Spleen (tissue), 11 donors: ENCODE data around the gene KCNK17. TPM values are rescaled to one million over a fixed set of nuclear protein-coding genes. Genes with fewer than 3 reads are reported as not detected.
A peak's percentile ranks its signal among the peaks of the same experiment; 100 is the strongest.

Experiments used
- DNase-seq: peaks from one replicate; pipeline ENCODE4 v3.0.0-alpha.2; 2020
- H3K27ac ChIP-seq, 8 donors: fragments of 200-600 bp; sonication (generic) in 7 of 8; 1 replicate in 4 of 8; 2 replicates in 4 of 8; pipeline versions ENCODE4 v1.5.0 to v1.8.0; 2016 to 2021; ENCODE audit warnings: inconsistent platforms in 4 of 8, mild to moderate bottlenecking in 4 of 8, moderate library complexity in 1 of 8
- H3K27me3 ChIP-seq, 7 donors: fragments of 200-600 bp; sonication (generic) in 6 of 7; replicated peaks in 1 of 7; 1 replicate in 4 of 7; 2 replicates in 3 of 7; pipeline versions ENCODE4 v1.5.0 to v1.8.0; 2016 to 2021; ENCODE audit warnings: inconsistent platforms in 3 of 7, mild to moderate bottlenecking in 1 of 7
- H3K36me3 ChIP-seq, 6 donors: fragments of 200-600 bp; sonication (generic) in 5 of 6; 1 replicate in 4 of 6; 2 replicates in 2 of 6; pipeline versions ENCODE4 v1.5.0 to v1.8.0; 2016 to 2021; ENCODE audit warnings: inconsistent platforms in 2 of 6
- H3K4me1 ChIP-seq, 6 donors: fragments of 200-600 bp; sonication (generic) in 5 of 6; 1 replicate in 3 of 6; 2 replicates in 3 of 6; pipeline versions ENCODE4 v1.5.0 to v1.8.0; 2016 to 2021; ENCODE audit warnings: inconsistent platforms in 3 of 6
- H3K4me3 ChIP-seq, 8 donors: fragments of 200-600 bp; sonication (generic) in 7 of 8; 1 replicate in 4 of 8; 2 replicates in 4 of 8; pipeline versions ENCODE4 v1.5.0 to v1.8.0; 2016 to 2021; ENCODE audit warnings: inconsistent platforms in 4 of 8, mild to moderate bottlenecking in 4 of 8, moderate library complexity in 2 of 8
- H3K9me3 ChIP-seq, 8 donors: fragments of 200-600 bp; sonication (generic) in 7 of 8; 1 replicate in 4 of 8; 2 replicates in 4 of 8; pipeline versions ENCODE4 v1.5.0 to v1.8.0; 2016 to 2021; ENCODE audit warnings: inconsistent platforms in 4 of 8
- POLR2A ChIP-seq, 3 donors: fragments of 450-650 bp; IDR thresholded peaks; one replicate each; pipeline ENCODE4 v1.5.1; 2017; ENCODE audit warnings: antibody characterized with exemption in 3 of 3, mild to moderate bottlenecking in 1 of 3
- POLR2AphosphoS5 ChIP-seq, 3 donors: sonication (generic); formaldehyde crosslinking; IDR thresholded peaks; one replicate each; pipeline ENCODE4 v1.5.1; 2017; ENCODE audit warnings: antibody characterized with exemption in 3 of 3
- WGBS, 5 donors: extraction: QIAGEN DNeasy Blood & Tissue Kit in 3 of 5; methylation state at CpG; one replicate each; pipeline versions ENCODE4 v1.1.5 to v1.1.7; 2013 to 2018; 5-methylcytosine and 5-hydroxymethylcytosine counted together
- intact Hi-C: fragments of 100-400 bp; cut with DNase I; formaldehyde crosslinking; loops from one replicate; pipeline ENCODE4 v1.15.0; 2023; ENCODE audit warnings: low total_unique reads
- polyA plus RNA-seq, 3 donors: library from polyadenylated mRNA; stranded (reverse); fragments of 200-250 nt; gene quantifications; one replicate each; pipeline ENCODE4 v1.2.1, GENCODE V29; 2013
- total RNA-seq, 7 donors: library from RNA; depleted of rRNA in 3 of 7; stranded (reverse); fragments of >200 nt in 3 of 7; fragmentation: NEBNext Ultra II Directional in 4 of 7; extraction: Animal tissue kit (Norgen Biotek cat#: 25700) in 4 of 7; gene quantifications; one replicate each; pipeline versions ENCODE4 v1.1.0 to v1.2.1, GENCODE V29; 2016 to 2021
- TF ChIP-seq, protein P1 (sequence below), 11 experiments: fragments of 200-600 bp in 7 of 11; fragments of 450-650 bp in 4 of 11; sonication (generic) in 4 of 11; IDR thresholded peaks in 8 of 11; conservative IDR thresholded peaks in 3 of 11; 1 replicate in 7 of 11; 2 replicates in 4 of 11; pipeline versions ENCODE4 v1.4.0 to v1.8.0; 2016 to 2021; ENCODE audit warnings: antibody characterized with exemption in 11 of 11, inconsistent platforms in 4 of 11, mild to moderate bottlenecking in 1 of 11
- donor health status: healthy with polysubstance abuse.
- donor health status: DM: no; HTN: no; CAD: no; lungs with moderate emphysema.
- donor health status: DM: no; HTN: no; CAD: no.
- donor health status: Bipolar disorder and iron deficiency.
- donor health status: healthy.
- donor health status: DM: no; HTN: no; CAD: no.
- donor health status: DM: yes; HTN: yes; CAD: no.

KCNK17 gene
- total and polyA plus RNA-seq, 10 donors, result 0.16 to 0.98 (median 0.46) TPM; not detected in 2

DNA sequence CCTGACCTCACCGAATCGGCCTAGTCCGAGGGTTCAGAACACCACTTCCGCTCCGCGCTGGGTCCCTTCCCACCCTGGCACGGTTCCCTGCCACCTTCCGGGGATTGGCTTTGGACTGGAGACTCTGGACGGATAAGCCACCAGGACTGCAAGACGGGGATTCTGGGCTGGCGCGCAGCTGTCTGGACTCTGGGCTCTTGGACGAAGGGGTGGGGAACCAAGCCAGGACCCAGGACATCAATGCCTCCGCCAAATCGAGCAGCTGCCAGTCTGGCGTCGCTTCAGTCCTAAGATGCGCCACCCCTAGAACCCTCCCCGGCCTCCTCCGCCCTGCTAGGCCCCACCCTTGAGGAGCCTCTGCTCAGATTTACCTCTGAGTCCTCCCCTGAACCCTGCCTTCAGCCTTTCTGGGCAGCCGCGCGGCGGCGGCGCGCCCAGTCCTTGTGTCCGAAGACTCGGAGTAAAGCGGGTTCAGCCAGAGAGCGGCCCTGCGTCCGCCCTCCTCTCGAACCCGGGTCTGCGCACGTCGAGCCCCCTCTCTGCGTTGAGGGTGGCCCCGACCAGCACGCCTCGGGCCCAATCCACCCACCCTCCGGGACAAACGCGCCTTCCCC lies 1.2 kb downstream of the KCNK17 start:
- Histone ChIP-seq H3K27ac (no peak overlapping the region), H3K9me3 (no peaks in the 10 kb centered on the region), H3K36me3 (no peaks in the 10 kb centered on the region), H3K4me1 (peaks cover 10 to 31% (median 18%) of the 10 kb centered on the region in 6 donors), H3K27me3 (peaks cover 7 to 69% (median 40%) of the 10 kb centered on the region in 7 donors), H3K4me3 (peak overlapping the region in 7 of 8 donors; percentile 18 to 59 (median 28))
- TF ChIP-seq, protein P1, sequence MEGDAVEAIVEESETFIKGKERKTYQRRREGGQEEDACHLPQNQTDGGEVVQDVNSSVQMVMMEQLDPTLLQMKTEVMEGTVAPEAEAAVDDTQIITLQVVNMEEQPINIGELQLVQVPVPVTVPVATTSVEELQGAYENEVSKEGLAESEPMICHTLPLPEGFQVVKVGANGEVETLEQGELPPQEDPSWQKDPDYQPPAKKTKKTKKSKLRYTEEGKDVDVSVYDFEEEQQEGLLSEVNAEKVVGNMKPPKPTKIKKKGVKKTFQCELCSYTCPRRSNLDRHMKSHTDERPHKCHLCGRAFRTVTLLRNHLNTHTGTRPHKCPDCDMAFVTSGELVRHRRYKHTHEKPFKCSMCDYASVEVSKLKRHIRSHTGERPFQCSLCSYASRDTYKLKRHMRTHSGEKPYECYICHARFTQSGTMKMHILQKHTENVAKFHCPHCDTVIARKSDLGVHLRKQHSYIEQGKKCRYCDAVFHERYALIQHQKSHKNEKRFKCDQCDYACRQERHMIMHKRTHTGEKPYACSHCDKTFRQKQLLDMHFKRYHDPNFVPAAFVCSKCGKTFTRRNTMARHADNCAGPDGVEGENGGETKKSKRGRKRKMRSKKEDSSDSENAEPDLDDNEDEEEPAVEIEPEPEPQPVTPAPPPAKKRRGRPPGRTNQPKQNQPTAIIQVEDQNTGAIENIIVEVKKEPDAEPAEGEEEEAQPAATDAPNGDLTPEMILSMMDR (IDR thresholded peaks at IDR 0.05 in 8 of 11, conservative IDR thresholded peaks at IDR 0.05 in 3 of 11), result no peak
- no peak for TF ChIP-seq POLR2A (IDR thresholded peaks at IDR 0.05)
- no peak for TF ChIP-seq POLR2AphosphoS5 (IDR thresholded peaks at IDR 0.05)
- WGBS, 5 donors, result 8 to 58% (median 17%) methylated on average over 11 to 45 of the region's 45 CpGs
- no peak for DNase-seq
- intact Hi-C loops, result no loop called here

DNA sequence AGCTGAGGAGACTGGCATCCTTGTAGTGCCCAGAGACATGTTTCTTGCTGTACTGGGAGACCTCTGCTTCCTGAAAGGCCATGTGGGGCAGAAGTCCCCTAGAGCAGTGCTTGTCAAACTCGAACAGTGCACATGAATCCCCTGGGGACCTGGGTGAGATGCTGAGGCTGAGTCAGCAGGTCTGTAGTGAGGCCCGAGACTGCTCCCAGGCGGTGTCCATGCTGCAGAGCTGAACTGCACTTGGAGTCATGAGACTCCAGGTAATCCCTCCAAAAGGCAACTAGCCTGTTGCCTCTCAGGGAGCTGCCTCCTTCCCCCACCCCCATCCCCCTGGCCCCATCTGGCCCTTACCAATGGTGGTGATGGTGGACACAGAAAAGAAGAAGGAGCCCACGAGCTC lies 3.7 kb downstream of the KCNK17 start:
- WGBS, 5 donors, result 48 to 69% (median 61%) methylated on average over 2 to 4 of the region's 4 CpGs

DNA sequence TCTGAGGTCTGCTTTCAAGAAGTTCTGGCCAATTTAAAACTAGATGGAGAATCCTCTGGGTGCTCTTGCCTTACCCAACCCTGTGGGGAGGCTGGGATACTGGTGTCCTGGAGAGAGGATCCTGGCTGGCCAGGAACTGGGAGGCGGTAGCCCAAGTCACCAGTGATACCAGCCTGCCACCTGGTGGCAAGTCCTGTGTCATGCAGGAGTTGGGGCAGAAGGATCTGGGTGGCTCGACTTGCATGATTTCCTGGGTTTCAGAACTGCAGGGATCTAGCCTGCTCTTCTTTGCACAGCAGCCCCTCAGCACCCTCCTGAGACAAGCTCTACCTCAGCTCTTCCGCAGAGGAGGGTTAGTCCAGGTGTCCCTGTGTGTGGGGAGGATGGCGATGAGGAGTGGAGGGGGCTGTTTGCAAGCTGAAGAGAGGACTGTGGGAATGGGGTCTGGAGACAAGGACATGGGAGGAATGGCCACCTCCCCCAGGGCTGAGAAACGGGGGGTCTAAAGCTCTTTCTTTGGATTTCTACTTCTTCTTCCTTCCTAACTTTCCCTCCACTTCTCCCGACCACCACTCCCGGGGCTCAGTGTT lies 4.2 kb downstream of the KCNK17 start:
- no peak overlapping the region for H3K27ac ChIP-seq
- H3K27me3 ChIP-seq, result peaks cover 7 to 57% (median 37%) of the 10 kb centered on the region in 7 donors
- no peaks in the 10 kb centered on the region for H3K36me3 ChIP-seq
- intact Hi-C loops, result loop anchor here (10.0 kb wide), 1 partner anchor 335 kb away; no protein-coding TSS in a partner anchor
- no peak overlapping the region for H3K4me3 ChIP-seq
- 45 to 56% (median 53%) methylated on average over 7 of the region's 7 CpGs for WGBS, 5 donors
- DNase-seq, result peak; percentile 88
- no peaks in the 10 kb centered on the region for H3K9me3 ChIP-seq
- no peak for TF ChIP-seq POLR2A (IDR thresholded peaks at IDR 0.05)
- TF ChIP-seq, protein P1 (IDR thresholded peaks at IDR 0.05 in 8 of 11, conservative IDR thresholded peaks at IDR 0.05 in 3 of 11), result peak; percentile 77 to 96 (median 88)
- peaks cover 10 to 28% (median 18%) of the 10 kb centered on the region in 6 donors for H3K4me1 ChIP-seq

More for the DNA sequence above, 3.7 kb downstream of the KCNK17 start:
- H3K27ac ChIP-seq, result no peak overlapping the region
- H3K27me3 ChIP-seq, result peaks cover 7 to 62% (median 40%) of the 10 kb centered on the region in 7 donors
- H3K36me3 ChIP-seq, result no peaks in the 10 kb centered on the region
- intact Hi-C loops, result no loop called here
- no peaks in the 10 kb centered on the region for H3K9me3 ChIP-seq
- H3K4me1 ChIP-seq, result peaks cover 10 to 31% (median 18%) of the 10 kb centered on the region in 6 donors
- TF ChIP-seq, protein P1 (IDR thresholded peaks at IDR 0.05 in 8 of 11, conservative IDR thresholded peaks at IDR 0.05 in 3 of 11), result no peak
- TF ChIP-seq POLR2A (IDR thresholded peaks at IDR 0.05) (no peak), POLR2AphosphoS5 (IDR thresholded peaks at IDR 0.05) (no peak)
- no peak for DNase-seq
- no peak overlapping the region for H3K4me3 ChIP-seq

DNA sequence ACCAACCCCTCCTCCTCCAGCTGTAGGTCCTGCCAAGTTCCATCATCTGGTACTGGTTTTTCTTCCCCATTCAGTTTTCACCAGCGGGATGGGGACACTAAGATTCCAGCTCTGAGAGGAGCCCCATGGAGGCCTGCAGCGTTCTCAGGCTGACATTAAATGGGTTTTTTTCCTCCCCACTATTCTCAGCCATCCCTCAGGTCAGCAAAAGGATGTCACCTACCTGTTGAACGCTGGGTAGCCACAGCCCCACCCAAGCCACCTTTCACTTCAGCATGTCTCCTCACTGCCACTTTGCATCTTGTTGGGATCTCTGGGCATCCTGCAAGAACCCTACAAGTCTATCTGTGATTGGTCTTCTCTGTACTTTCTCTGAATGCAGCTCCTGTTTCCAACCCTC lies 6.8 kb downstream of the KCNK17 start:
- Histone ChIP-seq H3K36me3 (no peaks in the 10 kb centered on the region), H3K4me3 (no peak overlapping the region), H3K9me3 (no peaks in the 10 kb centered on the region), H3K27ac (no peak overlapping the region), H3K27me3 (peaks cover under 1 to 35% (median 11%) of the 10 kb centered on the region in 7 donors), H3K4me1 (peaks cover 0 to 10% (median 2%) of the 10 kb centered on the region in 6 donors)
- no peak for TF ChIP-seq POLR2A (IDR thresholded peaks at IDR 0.05)
- TF ChIP-seq POLR2AphosphoS5 (IDR thresholded peaks at IDR 0.05), result no peak
- TF ChIP-seq, protein P1 (IDR thresholded peaks at IDR 0.05 in 8 of 11, conservative IDR thresholded peaks at IDR 0.05 in 3 of 11), result no peak
- intact Hi-C loops, result loop anchor here (10.0 kb wide), 1 partner anchor 333 kb away; no protein-coding TSS in a partner anchor
- WGBS, 5 donors, result 71 to 89% (median 81%) methylated on average over 3 of the region's 3 CpGs
- no peak for DNase-seq
